GM18858 (cell line): ENCODE results near the gene CREB3L2.
A peak's percentile ranks its signal among the peaks of the same experiment; 100 is the strongest.
"Not testable (repeated sequence)": the region's sequence is repeated elsewhere in the genome, so short reads cannot be mapped to it uniquely, and the experiment has no call there.

Experiments
- ATAC-seq: cut with Tn5 transposase; IDR thresholded peaks from one replicate; pipeline ENCODE4 v1.9.1; 2021; ENCODE audit not compliant: unreplicated experiment

Gene CREB3L2

GRCh38 chr7:137989590-137989989 is 12.3 kb downstream of the CREB3L2 start:
- no peak for ATAC-seq

- no peak for ATAC-seq
Measured at GRCh38 chr7:137989094-137989493, 12.8 kb downstream of the CREB3L2 start.

GRCh38 chr7:137987968-137988367 is 13.9 kb downstream of the CREB3L2 start:
- peak; percentile 49 for ATAC-seq

- no peak for ATAC-seq
Measured at GRCh38 chr7:137987563-137987962, 14.3 kb downstream of the CREB3L2 start.

GRCh38 chr7:137987018-137987349 is 14.9 kb downstream of the CREB3L2 start:
- no peak for ATAC-seq

- no peak for ATAC-seq
Measured at GRCh38 chr7:137986252-137987017, 15.5 kb downstream of the CREB3L2 start.

GRCh38 chr7:137985897-137986251 is 16.0 kb downstream of the CREB3L2 start:
- peak; percentile 40 for ATAC-seq

- peak; percentile 39 for ATAC-seq
Measured at GRCh38 chr7:137985253-137985896, 16.5 kb downstream of the CREB3L2 start.

- ATAC-seq = no peak
Measured at GRCh38 chr7:137984181-137985041, 17.5 kb downstream of the CREB3L2 start.

GRCh38 chr7:137983323-137984008 is 18.4 kb downstream of the CREB3L2 start:
- no peak for ATAC-seq

- not testable (repeated sequence) for ATAC-seq
Measured at GRCh38 chr7:137982394-137982793, 19.5 kb downstream of the CREB3L2 start.

GRCh38 chr7:137981668-137982067 is 20.2 kb downstream of the CREB3L2 start:
- ATAC-seq = peak; percentile 67

- no peak for ATAC-seq
Measured at GRCh38 chr7:137981175-137981574, 20.7 kb downstream of the CREB3L2 start.

GRCh38 chr7:137980308-137980707 is 21.6 kb downstream of the CREB3L2 start:
- ATAC-seq = no peak

GRCh38 chr7:137978464-137979237 is 23.2 kb downstream of the CREB3L2 start:
- ATAC-seq = no peak

GRCh38 chr7:137977173-137977572 is 24.7 kb downstream of the CREB3L2 start:
- no peak for ATAC-seq

- ATAC-seq = no peak
Measured at GRCh38 chr7:137976696-137977095, 25.2 kb downstream of the CREB3L2 start.

- ATAC-seq = no peak
Measured at GRCh38 chr7:137976232-137976631, 25.7 kb downstream of the CREB3L2 start.

GRCh38 chr7:137975768-137976167 is 26.1 kb downstream of the CREB3L2 start:
- ATAC-seq = no peak

- peak; percentile 80 for ATAC-seq
Measured at GRCh38 chr7:137975221-137975620, 26.7 kb downstream of the CREB3L2 start.
